Transverse colon (tissue), 4 donors: ENCODE data around the gene RGS4.

Source experiments
- POLR2A ChIP-seq: fragments of 450-650 bp; IDR thresholded peaks from one replicate; pipeline ENCODE4 v1.6.1; 2016; ENCODE audit warnings: antibody characterized with exemption, mild to moderate bottlenecking, moderate library complexity
- POLR2AphosphoS5 ChIP-seq, 3 donors: sonication (generic); formaldehyde crosslinking; IDR thresholded peaks; one replicate each; pipeline ENCODE4 v1.6.1; 2016; ENCODE audit warnings: antibody characterized with exemption in 3 of 3
- TF ChIP-seq, protein P1 (sequence below), 5 experiments: fragments of 200-600 bp in 3 of 5; fragments of 450-650 bp in 2 of 5; sonication (generic) in 3 of 5; IDR thresholded peaks; 1 replicate in 2 of 5; 2 replicates in 3 of 5; pipeline ENCODE4 v1.5.1; 2016 to 2017; ENCODE audit warnings: antibody characterized with exemption in 5 of 5, inconsistent platforms in 3 of 5, mild to moderate bottlenecking in 2 of 5, moderate library complexity in 1 of 5

DNA sequence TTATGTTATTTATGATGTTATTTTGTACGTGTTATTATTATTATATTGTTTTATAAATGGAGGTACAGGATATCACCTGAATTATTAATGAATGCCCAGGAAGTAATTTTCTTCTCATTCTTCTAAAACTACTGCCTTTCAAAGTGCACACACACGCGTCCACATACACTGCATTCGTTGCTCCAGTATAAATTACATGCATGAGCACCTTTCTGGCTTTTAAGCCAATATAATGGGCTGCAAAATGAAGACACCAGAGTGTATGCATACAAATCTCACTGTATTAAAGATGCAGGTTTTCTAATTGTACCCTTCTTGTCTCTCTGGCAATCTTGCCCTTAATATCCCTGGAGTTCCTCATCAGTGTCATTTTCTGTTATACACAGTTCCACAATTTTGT, 6.9 kb downstream of the RGS4 start:
- TF ChIP-seq POLR2A (no peak), POLR2AphosphoS5 (IDR thresholded peaks at IDR 0.05) (no peak)
- TF ChIP-seq, protein P1, sequence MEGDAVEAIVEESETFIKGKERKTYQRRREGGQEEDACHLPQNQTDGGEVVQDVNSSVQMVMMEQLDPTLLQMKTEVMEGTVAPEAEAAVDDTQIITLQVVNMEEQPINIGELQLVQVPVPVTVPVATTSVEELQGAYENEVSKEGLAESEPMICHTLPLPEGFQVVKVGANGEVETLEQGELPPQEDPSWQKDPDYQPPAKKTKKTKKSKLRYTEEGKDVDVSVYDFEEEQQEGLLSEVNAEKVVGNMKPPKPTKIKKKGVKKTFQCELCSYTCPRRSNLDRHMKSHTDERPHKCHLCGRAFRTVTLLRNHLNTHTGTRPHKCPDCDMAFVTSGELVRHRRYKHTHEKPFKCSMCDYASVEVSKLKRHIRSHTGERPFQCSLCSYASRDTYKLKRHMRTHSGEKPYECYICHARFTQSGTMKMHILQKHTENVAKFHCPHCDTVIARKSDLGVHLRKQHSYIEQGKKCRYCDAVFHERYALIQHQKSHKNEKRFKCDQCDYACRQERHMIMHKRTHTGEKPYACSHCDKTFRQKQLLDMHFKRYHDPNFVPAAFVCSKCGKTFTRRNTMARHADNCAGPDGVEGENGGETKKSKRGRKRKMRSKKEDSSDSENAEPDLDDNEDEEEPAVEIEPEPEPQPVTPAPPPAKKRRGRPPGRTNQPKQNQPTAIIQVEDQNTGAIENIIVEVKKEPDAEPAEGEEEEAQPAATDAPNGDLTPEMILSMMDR (IDR thresholded peaks at IDR 0.05) = no peak
